Measurements from ENCODE around the gene PLA2G4F. TPM values are rescaled to one million over a fixed set of nuclear protein-coding genes. Genes with fewer than 3 reads are reported as not detected.

PLA2G4F gene
- total RNA-seq, 2 experiments from 2014 or later, result not detected

DNA sequence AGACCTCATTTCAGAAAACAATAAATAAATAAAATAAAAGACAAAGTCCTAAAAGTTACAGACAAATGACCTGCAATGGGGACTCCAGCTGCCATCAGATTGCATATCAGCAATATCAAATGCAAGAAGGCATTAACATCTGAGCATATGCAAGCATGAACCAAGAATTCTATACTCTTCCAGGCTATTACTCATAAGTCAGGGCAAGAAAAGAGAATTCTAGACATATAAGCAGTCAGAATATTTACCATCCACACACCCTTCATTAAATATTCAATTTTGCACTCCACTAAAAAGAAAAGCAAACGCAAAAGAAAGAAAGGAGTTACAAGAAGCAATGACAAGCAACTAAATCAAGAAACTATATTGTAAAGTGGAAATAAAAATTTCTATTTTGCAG lies 21.1 kb downstream of the PLA2G4F start:
- ATAC-seq (ENCODE audit: poor library complexity) (no peak), DNase-seq (no peak)
- CTCF ChIA-PET, result interaction anchor here (1.2 kb wide), 1 partner anchor 146 kb away, joined by 3 read pairs; no protein-coding TSS in a partner anchor
- Mint-ChIP-seq H3K4me3 (no peak overlapping the region), H3K4me1 (ENCODE audit: low read depth) (no peaks in the 10 kb centered on the region), H3K36me3 (ENCODE audit: low read depth) (no peaks in the 10 kb centered on the region), H3K9me3 (no peaks in the 10 kb centered on the region), H3K27ac (no peak overlapping the region), H3K27me3 (peaks cover under 1% of the 10 kb centered on the region)
- Histone ChIP-seq H3K9me3 (ENCODE audit: control insufficient read depth in 1 of 2, insufficient read depth in 1 of 2, low read length in 2 of 2) (peaks cover 0 to 3% of the 10 kb centered on the region in 2 experiments), H3K27me3 (ENCODE audit: control insufficient read depth in 1 of 2, insufficient read depth in 2 of 2, low read length in 2 of 2) (peaks cover 0 to under 1% of the 10 kb centered on the region in 2 experiments), H3K4me1 (ENCODE audit: insufficient read depth, low read length) (no peaks in the 10 kb centered on the region), H3K27ac (ENCODE audit: low read depth in 1 of 2, low read length in 2 of 2) (no peak overlapping the region), H3K4me3 (ENCODE audit: low read length) (no peak overlapping the region), H3K36me3 (ENCODE audit: insufficient read depth, low read length) (no peaks in the 10 kb centered on the region)
- POLR2A ChIA-PET, result no interaction called here
- TF ChIP-seq, protein P1, sequence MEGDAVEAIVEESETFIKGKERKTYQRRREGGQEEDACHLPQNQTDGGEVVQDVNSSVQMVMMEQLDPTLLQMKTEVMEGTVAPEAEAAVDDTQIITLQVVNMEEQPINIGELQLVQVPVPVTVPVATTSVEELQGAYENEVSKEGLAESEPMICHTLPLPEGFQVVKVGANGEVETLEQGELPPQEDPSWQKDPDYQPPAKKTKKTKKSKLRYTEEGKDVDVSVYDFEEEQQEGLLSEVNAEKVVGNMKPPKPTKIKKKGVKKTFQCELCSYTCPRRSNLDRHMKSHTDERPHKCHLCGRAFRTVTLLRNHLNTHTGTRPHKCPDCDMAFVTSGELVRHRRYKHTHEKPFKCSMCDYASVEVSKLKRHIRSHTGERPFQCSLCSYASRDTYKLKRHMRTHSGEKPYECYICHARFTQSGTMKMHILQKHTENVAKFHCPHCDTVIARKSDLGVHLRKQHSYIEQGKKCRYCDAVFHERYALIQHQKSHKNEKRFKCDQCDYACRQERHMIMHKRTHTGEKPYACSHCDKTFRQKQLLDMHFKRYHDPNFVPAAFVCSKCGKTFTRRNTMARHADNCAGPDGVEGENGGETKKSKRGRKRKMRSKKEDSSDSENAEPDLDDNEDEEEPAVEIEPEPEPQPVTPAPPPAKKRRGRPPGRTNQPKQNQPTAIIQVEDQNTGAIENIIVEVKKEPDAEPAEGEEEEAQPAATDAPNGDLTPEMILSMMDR (IDR thresholded peaks at IDR 0.05), result no peak
- intact Hi-C loops (cut with DNase I, micrococcal nuclease), result loop anchor here in 1 of 2 experiments (2.0 kb wide), 1 partner anchor 147 kb away; no protein-coding TSS in a partner anchor

DNA sequence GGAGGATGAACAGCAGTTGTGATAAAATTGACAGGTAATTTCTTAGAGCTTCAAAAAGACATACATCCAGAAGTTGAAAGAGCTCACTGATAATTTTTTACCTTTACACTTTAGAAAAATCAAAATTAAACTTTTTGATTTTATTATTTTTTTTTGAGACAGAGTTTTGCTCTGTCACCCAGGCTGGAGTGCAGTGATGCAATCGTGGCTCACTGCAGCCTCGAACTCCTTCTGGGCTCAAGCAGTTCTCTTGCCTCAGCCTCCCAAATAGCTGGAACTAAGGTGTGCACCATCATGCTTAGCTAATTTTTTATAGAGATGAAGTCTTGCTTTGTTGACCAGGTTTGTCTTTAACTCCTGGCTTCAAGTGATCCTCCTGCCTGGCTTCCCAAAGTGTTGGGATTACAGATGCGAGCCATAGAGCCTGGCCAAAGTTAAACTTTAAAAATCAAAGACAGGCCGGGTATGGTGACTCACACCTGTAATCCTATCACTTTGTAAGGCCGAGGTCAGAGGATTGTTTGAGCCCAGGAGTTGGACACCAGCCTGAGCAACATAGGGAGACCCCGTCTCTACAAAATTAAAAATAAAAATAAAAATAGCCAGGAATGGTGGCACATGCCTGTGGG lies 21.7 kb downstream of the PLA2G4F start:
- intact Hi-C loops (cut with DNase I, micrococcal nuclease), result loop anchor here in 1 of 2 experiments (2.0 kb wide), 1 partner anchor 146 kb away; no protein-coding TSS in a partner anchor
- Histone ChIP-seq H3K27ac (ENCODE audit: low read depth in 1 of 2, low read length in 2 of 2) (no peak overlapping the region), H3K4me1 (ENCODE audit: insufficient read depth, low read length) (no peaks in the 10 kb centered on the region), H3K4me3 (ENCODE audit: low read length) (no peak overlapping the region), H3K27me3 (ENCODE audit: control insufficient read depth in 1 of 2, insufficient read depth in 2 of 2, low read length in 2 of 2) (peaks cover 0 to 4% of the 10 kb centered on the region in 2 experiments), H3K9me3 (ENCODE audit: control insufficient read depth in 1 of 2, insufficient read depth in 1 of 2, low read length in 2 of 2) (peaks cover 0 to 3% of the 10 kb centered on the region in 2 experiments), H3K36me3 (ENCODE audit: insufficient read depth, low read length) (no peaks in the 10 kb centered on the region)
- Mint-ChIP-seq H3K36me3 (ENCODE audit: low read depth) (no peaks in the 10 kb centered on the region), H3K9me3 (no peaks in the 10 kb centered on the region), H3K27me3 (peaks cover 6% of the 10 kb centered on the region), H3K27ac (no peak overlapping the region), H3K4me3 (no peak overlapping the region), H3K4me1 (ENCODE audit: low read depth) (no peaks in the 10 kb centered on the region)
- no peak for DNase-seq
- ChIA-PET POLR2A (no interaction called here), CTCF (interaction anchor here (1.2 kb wide), 1 partner anchor 145 kb away, joined by 3 read pairs; no protein-coding TSS in a partner anchor)
- TF ChIP-seq, protein P1 (IDR thresholded peaks at IDR 0.05), result no peak
- no peak for ATAC-seq (ENCODE audit: poor library complexity)

DNA sequence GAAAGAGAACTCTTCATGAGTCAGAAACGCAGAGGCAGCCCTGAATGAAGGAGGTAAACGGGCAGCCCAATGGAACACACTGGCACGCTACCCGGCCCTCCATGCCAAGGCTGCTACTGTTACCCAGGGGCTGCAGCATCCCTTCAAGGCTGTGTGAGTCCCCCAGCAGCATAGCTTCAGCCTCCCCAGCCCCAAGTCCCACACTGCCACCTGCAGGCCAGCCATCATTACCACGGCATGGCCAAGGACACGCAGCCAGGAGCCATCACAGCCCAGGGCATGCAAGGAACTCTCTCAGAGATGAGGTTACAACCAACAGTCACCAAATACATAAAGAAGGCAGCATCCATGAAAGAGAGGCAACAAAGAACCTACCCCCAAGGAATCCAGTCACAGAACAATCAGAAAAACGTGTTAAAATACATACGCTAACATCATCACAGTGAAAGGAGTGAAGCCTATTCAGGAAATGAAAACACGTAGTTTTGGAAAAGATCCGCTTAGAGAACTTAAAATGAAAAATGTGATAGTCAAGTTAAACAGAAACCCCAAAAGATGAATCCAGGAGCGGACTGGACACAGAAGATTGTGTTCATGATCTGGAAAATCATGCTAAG lies 22.4 kb downstream of the PLA2G4F start:
- H3K4me1 ChIP-seq (ENCODE audit: insufficient read depth, low read length), result no peaks in the 10 kb centered on the region
- H3K36me3 ChIP-seq (ENCODE audit: insufficient read depth, low read length), result no peaks in the 10 kb centered on the region
- POLR2A ChIA-PET, result no interaction called here
- H3K9me3 Mint-ChIP-seq, result no peaks in the 10 kb centered on the region
- no peaks in the 10 kb centered on the region for H3K36me3 Mint-ChIP-seq (ENCODE audit: low read depth)
- no peak overlapping the region for H3K27ac ChIP-seq (ENCODE audit: low read depth in 1 of 2, low read length in 2 of 2)
- H3K4me1 Mint-ChIP-seq (ENCODE audit: low read depth), result no peaks in the 10 kb centered on the region
- peaks cover 0 to 3% of the 10 kb centered on the region in 2 experiments for H3K9me3 ChIP-seq (ENCODE audit: control insufficient read depth in 1 of 2, insufficient read depth in 1 of 2, low read length in 2 of 2)
- intact Hi-C loops (cut with DNase I, micrococcal nuclease), result loop anchor here in 1 of 2 experiments (2.0 kb wide), 1 partner anchor 145 kb away; no protein-coding TSS in a partner anchor
- DNase-seq (peak in 13 of 14 experiments; percentile 13 to 62 (median 34)), ATAC-seq (ENCODE audit: poor library complexity) (peak; percentile 66)
- H3K27me3 ChIP-seq (ENCODE audit: control insufficient read depth in 1 of 2, insufficient read depth in 2 of 2, low read length in 2 of 2), result peaks cover 0 to 4% of the 10 kb centered on the region in 2 experiments
- H3K27me3 Mint-ChIP-seq, result peaks cover 13% of the 10 kb centered on the region
- CTCF ChIA-PET, result no interaction called here
- H3K4me3 Mint-ChIP-seq, result no peak overlapping the region
- H3K4me3 ChIP-seq (ENCODE audit: low read length), result no peak overlapping the region
- TF ChIP-seq, protein P1 (IDR thresholded peaks at IDR 0.05), result peak; percentile 40
- H3K27ac Mint-ChIP-seq, result no peak overlapping the region

Data from CD4-positive, alpha-beta T cell (primary cell).